Fibroblast of peridontal ligament (primary cell): Measurements from ENCODE around the gene CCDC110.

ENCODE experiments used
- DNase-seq: peaks from one replicate; pipeline ENCODE4 v3.0.0-alpha.2; 2010; ENCODE audit errors: extremely low read depth

CCDC110 gene

GRCh38 chr4:185472103-185472542 lies 590 bp upstream of the CCDC110 start:
- no peak for DNase-seq

DNA sequence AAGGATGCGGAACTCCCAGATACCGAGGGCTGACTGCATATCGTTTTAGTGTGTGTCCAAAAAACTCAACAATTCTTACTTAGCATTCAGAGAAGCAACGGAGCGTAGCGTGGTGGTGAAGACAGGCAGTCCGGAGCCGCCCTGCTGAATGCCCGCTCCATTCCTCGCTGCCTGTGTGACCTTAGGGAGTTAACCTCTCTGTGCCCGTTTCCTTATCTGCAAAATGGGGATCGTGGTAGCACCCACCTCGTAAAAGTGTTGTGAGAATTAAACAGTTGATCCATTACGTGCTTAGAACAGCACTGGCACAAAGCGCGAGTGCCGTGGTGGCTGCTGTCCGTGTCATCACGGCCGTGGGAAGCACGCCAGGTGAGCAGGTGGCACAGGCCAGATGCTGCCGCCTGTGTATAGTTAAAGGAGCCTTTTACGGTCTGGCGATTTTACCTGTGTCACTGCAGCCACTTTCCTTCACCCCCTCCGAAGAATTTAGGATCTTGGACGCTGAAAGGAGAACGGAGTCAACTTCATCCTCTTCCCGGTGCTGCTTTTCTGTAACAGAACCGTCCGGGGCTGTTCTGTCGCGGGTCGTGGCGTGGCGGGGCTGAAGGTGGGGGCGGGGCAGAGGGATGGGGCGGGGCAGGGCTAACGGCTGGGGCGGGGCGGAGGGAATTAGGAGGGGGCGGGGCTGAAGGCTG lies 885 bp downstream of the CCDC110 start:
- DNase-seq = peak; percentile 43

- no peak for DNase-seq
Observed at GRCh38 chr4:185469580-185470154, 1.9 kb downstream of the CCDC110 start.

DNA sequence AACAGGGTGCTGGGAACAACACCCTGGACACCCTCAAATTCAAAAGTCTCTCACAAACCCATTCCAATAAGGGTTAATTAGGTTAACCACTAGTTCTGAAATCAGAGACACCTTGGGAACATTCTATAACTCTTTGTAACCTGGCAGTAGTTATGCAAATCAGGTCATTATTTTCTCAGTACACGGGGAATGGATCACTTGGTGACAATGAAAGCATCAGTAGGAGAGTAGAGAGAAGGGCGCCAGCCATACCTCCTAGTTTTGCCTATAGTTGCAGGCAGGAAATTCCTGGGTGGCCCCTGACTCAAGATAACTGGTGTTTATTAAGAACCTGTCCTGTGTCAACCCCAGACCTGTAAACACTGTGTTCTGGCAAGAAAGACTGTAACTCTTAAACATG lies 2.5 kb downstream of the CCDC110 start:
- DNase-seq = no peak

DNA sequence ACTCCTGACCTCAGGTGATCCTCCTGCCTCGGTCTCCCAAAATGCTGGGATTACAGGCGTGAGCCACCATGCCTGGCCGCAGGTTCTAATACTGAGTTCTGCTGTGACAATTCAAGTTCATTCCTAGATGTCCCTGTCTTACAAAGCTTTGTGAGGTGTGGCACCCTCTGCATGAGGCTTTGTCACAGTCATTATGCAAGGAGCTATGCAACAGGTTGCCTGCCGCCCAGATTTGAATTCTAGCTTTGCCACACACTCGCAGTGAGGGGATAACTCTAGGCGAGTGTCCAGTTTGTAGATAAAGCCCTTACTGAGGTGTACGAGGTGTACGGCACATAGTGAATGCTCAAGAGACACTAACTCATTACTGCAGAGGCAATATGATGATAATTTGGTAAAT lies 3.5 kb downstream of the CCDC110 start:
- DNase-seq = no peak

DNA sequence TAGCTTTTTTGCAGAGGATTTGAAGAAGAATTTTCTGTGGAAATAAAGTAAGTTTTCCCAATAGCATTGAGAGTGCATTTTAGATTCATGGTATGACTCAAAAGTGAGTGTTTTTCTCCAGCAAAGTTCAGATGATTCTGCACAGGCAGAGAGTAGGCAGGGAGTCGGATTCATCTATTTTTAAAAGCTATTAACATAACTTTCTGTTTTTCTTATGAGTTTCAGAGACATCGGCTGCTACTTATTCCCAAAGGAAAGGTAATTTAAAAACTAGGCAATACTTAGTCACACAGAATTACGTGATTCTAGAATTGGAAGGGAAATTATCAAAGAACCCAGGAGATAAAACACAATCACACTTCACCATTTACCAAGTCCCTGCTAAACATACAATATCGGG lies 4.4 kb downstream of the CCDC110 start:
- peak; percentile 35 for DNase-seq

DNA sequence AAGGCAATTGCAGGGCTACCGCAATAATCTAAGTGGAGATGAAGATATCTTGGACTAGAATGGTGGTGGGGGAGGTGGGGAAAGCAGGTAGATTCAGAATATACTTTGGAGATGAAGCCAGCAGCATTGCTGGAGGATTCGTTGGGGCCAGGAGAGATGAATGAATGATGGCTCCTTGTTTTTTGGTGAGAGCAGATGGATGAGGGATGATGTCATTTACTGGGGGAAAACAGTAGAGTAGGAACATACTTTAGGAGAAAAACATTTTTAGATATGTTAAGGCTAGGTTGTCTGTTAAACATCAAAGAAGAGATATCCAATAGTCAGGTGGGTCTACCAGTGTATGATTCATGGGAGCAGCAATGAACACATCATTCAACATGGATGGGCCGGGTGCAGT lies 5.8 kb downstream of the CCDC110 start:
- no peak for DNase-seq

- peak; percentile 28 for DNase-seq
Observed at GRCh38 chr4:185464887-185465286, 6.6 kb downstream of the CCDC110 start.

DNA sequence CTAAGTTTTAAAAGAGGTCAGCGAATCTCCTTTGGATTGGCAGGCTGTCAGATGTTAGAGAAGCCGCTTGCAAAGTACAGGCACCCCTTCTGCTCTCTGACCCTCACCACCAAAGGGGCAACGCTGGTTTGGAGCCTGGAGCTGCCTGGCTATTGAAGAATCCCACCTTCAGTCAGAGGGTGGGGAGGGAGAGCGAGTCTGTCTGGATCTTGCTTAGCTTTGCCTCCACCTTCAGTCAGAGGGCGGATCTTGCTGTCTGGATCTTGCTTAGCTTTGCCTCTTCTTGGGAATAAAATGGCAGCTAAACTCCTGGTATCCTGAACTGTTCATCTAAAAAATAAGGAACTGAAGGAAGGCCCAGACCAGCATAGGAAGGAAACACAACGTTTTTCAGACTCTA lies 7.3 kb downstream of the CCDC110 start:
- no peak for DNase-seq

- DNase-seq = no peak
Observed at GRCh38 chr4:185463541-185463940, 8.0 kb downstream of the CCDC110 start.

DNA sequence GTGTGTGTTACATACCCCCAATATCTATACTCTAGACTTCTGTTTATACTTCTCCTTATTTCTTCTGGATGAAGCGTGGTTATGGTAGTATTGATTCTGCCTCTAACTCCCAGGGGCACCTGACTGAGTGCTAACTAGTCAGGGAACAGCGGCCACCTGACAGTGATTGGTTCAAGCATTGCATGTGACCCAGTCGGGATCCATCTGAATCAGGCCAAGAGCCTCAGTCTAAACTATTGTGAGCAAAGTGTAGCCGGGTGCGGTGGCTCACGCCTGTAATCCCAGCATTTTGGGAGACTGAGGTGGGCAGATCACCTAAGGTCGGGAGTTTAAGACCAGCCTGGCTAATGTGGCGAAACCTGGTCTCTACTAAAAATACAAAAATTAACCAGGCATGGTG lies 10.0 kb downstream of the CCDC110 start:
- no peak for DNase-seq

DNA sequence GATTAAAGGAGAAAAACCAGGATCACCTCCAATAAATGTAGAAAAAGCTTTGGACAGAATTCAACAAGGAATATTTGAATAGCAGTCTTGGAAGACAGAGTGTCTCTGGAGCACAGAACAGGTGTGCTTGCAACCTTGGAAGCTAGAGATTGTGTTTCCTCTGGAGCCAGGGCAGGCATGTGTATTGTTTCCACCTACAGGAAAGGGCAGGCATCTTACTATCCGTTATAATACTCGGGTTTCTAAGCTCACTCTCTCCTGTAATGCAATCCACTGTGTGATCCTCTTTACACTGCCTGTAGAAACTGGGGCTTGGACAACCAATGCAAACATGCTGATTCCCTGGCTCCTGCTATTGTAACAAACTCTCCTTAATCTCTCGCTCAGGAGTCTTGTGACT lies 14.4 kb downstream of the CCDC110 start:
- DNase-seq = no peak

- no peak for DNase-seq
Observed at GRCh38 chr4:185456131-185456530, 15.4 kb downstream of the CCDC110 start.

GRCh38 chr4:185445209-185445608 lies 26.3 kb downstream of the CCDC110 start:
- no peak for DNase-seq

DNA sequence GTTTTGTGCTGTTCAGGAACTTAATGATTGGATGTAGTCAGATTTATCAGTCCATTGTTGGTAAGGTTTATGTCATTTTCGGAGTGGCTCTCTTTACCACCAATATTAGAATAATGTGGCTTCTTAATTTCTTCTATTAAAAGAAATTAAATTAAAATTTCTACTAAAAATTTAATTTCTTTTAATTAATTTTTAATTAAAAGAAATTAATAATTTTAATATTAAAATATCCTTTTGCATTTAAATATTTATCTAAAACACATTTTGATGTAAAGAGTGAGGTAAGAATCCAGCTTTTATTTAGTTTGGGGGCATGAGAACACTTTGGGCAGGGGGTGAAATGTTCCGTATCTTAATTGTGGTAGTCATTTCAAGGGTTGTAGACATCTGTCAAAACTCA lies 30.1 kb downstream of the CCDC110 start:
- no peak for DNase-seq

DNA sequence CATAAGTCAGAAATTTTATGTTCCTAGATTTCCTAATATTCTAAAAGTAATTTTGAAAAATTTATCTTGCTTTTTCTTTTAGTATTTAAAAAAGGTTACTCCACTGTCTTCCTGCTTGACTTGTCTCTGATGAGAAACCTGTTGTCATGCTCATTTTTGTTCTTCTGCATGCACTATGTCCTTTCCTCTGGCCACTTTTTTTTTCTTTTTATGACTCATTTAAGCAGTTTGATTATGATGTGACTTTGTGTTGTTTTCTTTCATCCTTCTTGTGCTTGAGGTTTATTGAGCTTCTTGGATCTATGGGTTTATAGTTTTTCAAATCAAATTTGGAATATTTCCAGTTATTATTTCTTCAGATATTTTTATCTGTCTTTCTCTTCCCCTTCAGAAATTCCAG lies 33.7 kb downstream of the CCDC110 start:
- DNase-seq = no peak

DNA sequence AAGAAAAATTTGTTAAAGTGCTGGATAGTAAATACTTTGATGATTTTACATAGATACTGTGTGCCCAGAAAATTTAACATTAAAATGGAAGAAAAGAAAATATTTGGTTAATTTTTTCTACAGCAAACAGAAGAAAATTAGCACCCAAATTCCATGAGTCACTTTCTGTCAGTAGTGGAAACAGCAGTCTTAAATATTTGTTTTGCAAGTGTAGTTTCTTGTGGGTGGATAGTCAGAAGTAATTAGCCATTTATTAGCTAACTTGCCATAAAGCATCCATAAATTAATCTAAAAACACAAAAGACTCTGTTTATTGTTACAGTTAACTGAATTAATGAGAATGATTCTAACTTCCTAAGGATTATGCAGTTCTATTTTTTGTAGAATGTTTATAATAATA lies 36.1 kb downstream of the CCDC110 start:
- no peak for DNase-seq

- DNase-seq = no peak
Observed at GRCh38 chr4:185429660-185430059, 41.9 kb downstream of the CCDC110 start.

GRCh38 chr4:185426960-185427688 lies 44.4 kb downstream of the CCDC110 start:
- DNase-seq = no peak

GRCh38 chr4:185425647-185426352 lies 45.7 kb downstream of the CCDC110 start, which contains the start of gene UFSP2:
UFSP2 (minus strand) TSS chr4:185425964; CDS start chr4:185425868, 96 bp downstream.
- DNase-seq = peak; percentile 94

DNA sequence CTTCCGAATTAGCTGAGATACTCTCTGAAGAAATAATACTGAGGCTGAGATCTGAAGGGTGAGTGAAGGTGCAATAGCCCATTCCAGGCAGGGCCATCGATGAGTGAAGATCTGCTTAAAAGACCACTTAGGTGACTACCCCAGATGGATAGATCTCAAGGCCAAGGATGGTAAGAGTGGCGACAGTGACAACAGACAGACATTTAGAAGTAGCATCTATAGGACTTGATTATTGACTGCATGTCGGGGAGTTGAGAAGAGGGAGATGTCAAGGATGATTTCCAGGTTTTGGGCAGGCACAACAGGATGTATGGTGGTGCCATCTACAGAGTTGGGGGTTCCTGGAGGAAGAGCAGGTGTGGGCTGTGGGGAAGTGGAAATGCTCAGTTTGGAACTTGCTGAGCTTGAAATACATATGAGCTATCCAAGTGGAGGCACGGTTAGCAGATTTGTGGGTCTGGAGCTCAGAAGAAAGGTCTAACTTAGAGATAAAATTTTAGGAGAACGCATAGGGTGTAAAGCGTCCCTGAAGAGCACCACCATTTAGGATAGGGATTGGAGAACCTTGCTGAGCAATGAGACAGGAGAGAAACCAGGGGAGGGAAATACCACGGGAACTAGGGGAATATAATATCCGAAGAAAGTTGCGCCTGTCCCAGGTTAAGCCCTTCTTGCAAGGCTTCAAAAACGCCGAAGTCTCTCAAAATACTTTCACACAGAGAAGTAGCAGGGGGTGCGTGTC lies 46.5 kb downstream of the CCDC110 start:
- peak; percentile 60 for DNase-seq
